NCI-H748 treated with DMSO at 0.1 percent for 48 hours (cell line): ENCODE data around the gene TSC2.
"Not testable (repeated sequence)": the region's sequence is repeated elsewhere in the genome, so short reads cannot be mapped to it uniquely, and the experiment has no call there.

Experiments used
- DNase-seq: peaks from one replicate; lab custom pipeline; 2025; lab: John Stamatoyannopoulos, UW

The TSC2 gene

DNA sequence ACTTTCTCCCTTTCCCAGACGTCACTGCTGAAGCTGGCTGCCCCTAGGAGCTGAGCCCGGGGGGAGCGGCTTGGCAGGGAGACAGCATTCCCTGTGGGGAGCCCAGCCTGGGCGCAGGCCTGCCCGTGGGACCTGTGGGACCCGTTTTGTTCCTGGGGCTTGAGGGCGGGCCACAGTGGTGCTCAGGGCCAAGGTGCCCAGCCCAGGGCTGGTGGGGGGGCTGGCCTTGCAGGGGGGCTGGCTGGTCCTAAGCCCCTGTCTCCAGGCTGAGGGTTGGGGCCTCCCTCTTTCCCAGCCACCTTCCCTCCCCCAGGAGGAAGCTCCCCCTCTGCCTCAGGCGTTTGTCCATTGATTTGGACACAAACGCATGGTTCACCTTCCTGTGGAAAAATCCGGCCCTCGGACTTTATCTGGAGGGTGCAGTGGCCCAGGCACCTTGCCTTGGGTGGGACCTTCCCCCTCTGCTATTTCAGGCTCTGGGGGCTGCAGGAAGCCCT lies 16.7 kb upstream of the TSC2 start:
- DNase-seq: no peak

DNA sequence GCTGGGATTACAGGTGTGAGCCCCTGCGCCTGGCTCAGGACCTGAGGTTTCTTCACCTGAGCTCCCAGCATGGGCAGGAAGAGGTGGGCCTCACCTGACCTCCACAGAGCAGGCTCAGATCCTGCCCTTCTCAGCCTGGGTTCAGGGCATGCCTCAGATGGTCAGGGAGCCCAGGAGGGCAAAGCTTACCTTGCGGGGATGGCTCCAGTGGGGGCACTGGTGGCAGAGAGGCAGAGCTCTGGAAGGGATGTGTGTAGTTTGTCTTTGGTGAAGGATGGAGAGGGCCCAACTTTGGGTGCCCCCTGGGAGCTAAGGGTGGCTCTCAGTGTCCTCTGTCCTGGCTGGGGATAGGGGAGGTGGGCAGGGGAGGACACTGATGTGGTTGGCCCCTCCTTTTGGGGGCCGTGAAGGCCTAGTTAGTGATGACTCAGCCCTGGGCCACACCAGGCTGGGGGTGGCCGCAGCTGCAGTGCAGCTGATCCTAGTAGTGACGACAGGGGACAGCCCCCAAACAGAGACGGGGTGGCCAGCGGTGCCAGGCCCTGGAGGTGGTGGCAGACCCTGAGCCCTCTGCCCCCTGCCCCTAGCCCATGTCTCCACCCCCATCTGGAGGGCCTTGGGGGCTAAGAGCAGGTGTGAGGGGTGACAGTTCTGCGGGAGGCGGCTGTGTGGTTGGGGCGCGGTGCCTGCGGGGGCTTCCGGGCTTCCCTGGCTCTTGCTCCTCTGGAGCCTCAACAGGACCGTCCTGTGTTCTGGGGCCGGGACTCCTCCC lies 15.3 kb upstream of the TSC2 start:
- DNase-seq: no peak

DNA sequence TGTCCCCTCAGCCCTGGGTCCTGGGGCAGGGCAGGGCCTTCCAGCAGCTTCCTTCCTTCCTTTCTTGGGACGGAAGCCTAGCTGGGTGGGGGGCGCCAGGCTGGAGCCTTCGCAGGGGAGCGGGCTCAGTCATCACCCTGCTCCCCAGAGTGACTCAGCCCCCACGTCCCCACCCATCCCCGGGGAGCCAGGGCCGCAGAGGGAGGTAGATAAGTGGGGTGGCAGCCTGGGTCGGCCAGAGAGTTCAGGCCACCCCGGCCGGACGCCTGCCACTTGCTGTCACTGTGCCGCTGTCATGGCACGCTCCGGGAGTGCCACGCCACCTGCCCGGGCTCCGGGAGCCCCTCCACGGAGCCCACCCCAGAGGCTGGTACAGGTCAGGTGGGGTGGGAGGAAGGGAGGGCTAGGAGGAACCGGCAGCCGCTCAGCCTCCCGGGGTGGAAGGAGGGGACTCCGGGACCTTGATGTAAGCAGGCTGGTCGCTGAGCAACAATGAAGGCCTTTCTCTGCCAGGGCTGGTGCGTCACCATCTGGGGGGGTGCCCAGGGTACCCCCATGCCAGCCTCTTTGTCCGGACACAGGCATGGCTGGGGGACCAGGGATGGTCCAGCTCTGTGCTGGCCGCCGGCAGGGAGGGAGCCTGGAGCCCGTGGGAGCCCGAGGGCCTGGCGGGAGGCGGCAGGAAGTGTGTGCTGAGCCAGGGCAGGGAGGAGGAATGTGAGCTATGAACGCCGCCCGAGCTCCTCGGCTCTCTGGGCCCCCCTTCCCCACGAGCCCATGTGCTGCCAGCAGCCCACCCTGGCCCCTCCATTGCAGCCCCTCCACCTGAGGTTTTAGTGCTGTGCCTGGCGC lies 14.5 kb upstream of the TSC2 start:
- DNase-seq: no peak

DNA sequence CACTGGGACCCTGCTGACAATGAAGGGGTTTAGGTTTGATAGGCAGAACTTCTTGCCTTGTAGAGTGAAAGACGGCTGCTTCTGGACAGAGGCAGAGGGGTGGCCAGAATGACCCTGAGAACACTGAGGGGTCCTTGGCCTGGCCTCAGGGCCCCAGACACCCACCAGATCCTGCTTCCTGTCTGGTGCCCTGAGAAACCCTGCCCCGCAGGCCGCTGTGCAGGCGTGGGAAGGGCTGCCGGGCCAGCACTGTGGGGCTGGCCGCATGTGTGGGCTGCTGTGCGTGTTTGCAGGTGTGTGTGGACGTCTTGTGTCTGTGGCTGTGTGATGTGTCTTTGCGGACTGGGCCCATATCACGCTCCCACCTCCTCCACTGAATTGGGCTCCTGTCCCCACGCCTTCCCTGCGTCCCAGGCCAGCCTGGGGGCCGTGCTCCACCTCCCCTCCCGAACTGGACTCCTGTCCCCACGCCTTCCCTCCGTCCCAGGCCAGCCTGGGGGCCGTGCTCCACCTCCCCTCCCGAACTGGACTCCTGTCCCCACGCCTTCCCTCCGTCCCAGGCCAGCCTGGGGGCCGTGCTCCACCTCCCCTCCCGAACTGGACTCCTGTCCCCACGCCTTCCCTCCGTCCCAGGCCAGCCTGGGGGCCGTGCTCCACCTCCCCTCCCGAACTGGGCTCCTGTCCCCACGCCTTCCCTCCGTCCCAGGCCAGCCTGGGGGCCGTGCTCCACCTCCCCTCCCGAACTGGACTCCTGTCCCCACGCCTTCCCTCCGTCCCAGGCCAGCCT lies 13.7 kb upstream of the TSC2 start:
- DNase-seq: not testable (repeated sequence)

DNA sequence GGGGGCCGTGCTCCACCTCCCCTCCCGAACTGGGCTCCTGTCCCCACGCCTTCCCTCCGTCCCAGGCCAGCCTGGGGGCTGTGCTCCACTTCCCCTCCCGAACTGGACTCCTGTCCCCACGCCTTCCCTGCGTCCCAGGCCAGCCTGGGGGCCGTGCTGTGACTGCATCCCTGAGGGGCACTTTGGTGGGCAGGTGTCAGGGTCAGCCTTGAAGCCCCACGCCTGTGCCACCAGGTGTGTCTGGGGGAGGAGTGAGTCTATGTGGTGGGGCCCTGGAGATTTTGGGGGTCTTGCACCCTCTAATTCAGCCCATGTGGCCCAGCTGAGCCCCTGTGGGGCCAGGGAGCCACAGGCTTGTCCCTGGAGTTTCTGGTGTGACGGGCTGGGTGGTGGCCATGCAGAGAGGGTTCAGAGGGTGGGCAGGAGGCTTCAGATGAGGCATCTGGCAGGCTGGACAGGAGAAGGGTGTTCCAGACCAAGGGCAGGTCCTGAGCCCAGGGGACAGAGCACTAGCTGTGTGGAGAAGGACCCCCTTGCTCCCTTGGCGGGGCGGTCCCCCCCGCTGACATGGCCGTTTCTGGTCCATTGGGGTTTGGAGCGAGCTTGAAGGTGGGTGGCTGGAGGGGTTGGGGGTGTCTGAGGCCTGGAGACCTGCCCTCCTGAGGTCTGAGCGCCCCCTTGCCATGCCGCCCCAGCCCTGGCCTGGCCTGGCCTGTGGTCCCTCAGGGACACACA lies 12.9 kb upstream of the TSC2 start:
- no peak for DNase-seq

DNA sequence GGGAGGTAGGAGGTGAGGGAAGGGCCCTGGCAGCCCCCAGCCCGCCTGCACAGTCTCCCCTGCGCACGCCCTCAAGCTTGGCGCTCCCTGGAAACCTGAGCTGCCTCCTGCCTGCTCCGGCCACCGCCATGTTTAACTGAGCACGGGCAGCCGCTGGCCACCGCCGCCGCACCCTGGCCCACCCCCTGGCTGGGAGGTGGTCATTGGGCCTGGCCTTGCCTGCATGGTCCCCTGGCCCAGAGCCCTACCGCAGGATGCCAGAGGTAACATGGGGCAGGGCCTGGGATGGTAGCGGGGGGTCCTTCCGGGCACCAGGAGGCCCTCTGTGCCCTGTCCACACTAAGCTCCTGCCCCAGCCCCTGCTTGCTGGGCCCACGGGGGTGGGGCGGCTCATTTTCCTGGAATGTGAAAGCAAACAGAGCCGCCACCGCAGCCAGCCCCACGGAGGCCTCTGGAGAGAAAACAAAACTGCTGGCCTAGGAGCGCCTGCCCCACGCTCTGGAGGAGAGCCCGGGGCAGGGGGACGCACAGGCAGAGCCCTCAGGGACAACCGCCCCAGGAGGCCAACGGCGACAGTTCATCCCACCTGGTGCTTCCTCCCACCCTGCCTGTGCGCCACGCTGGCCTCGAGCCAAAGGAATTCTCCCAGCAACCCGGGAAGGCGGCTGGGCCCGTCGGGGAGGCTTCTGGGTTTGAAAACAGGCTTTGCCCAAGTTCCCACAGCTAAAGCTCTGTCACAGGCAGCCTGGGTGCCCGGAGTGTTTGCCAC lies 12.2 kb upstream of the TSC2 start:
- DNase-seq: no peak

DNA sequence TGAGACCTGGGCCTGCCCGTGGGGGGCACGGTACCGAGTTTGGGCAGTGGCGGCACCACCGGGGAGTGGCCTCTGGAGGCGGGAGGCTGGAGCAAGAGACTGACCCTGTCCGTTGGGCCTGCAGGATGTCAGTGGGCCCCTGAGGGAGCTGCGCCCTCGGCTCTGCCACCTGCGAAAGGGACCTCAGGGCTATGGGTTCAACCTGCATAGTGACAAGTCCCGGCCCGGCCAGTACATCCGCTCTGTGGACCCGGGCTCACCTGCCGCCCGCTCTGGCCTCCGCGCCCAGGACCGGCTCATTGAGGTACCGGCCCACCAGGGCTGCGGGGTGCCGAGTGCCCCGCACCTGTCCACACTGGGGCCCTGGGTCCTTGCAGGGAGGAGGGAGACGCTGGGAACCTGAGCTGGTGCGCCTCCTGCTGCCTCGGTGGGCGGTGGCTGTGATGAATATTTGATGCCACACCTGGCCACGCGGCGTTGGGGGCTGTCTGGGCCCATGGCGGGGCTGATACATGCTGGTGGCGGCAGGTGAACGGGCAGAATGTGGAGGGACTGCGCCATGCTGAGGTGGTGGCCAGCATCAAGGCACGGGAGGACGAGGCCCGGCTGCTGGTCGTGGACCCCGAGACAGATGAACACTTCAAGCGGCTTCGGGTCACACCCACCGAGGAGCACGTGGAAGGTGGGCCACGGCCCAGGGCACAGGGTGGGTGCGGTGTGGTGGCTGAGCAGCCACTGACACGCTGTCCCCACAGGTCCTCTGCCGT lies 11.4 kb upstream of the TSC2 start:
- no peak for DNase-seq

DNA sequence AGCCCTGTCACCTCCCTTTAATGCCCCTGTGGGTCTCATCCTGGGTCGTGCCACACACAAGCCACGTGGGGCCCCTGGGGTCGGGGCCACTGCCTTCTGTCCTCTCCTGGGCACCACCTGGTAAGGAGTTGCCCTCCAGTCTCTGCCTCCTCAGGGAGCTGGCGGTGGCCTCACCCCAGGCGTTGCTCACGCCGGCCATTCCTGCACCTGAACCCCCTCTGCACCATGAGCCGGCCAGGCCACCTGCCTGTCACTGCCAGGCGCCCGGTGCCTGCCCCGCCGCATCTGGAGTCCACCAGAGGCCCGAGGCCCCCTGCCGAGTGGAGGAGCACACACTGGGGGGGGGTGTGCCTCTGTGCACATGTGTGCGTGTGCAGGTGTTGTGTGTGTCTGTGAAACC lies 10.7 kb upstream of the TSC2 start:
- no peak for DNase-seq

DNA sequence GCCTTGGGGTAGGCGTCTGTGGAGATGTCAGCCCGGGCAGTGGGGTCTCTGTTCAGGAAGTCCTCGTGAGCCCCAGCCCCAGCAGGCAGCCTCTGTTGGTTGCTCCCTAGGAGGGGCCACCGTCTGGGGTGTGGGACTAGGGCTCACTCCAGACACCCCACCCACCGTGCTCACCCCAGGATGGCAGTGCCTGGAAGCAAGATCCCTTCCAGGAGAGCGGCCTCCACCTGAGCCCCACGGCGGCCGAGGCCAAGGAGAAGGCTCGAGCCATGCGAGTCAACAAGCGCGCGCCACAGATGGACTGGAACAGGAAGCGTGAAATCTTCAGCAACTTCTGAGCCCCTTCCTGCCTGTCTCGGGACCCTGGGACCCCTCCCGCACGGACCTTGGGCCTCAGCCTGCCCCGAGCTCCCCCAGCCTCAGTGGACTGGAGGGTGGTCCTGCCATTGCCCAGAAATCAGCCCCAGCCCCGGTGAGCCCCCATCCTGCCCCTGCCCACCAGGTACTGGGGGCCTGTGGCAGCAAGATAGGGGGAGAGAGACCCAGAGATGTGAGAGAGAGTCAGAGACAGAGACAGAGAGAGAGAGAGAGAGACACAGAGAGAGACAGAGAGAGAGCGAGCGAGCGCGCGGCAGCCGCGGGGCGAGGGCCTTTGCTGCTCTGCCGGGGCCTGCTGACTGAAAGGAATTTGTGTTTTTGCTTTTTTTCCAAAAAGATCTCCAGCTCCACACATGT lies 10.0 kb upstream of the TSC2 start:
- no peak for DNase-seq

DNA sequence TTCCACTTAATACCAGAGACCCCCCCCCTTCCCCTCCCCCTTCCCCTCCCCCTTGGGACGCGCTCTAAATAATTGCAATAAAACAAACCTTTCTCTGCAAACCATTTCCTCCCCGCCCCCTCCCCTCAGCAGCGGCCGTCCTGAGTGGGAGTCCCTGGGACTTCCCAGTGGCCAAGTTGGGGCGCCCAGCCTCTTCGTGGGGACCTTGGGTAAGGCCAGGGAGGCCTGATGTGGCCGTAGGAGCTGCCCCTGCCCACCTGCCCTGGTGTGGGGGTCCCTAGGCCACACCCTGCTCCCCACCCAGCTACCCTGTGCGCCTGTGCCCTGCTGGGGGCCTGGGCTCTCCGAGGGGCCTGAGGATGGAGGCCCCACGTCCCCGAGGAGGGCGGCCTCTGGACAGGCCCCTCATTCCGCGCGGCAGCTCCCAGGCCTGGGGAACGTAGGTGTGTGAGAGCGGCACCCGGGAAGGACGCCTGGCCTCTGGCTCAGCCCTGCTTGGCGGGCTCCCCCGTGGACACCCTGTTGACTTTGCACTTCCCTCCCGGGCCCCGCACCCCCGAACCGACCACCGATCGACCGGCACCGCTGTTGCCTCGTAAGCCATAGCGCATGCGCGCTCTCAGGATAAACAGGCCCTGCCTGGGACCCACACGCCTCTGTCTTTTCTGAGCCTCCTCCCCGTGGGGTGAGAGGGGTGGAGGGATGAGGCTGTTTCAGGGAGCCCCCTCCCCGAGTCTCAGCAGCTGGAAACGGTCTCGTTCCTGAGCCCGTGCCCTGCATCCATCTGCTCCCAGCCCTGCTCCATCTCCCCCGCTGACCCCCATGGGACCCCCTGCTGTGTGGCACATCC lies 9.2 kb upstream of the TSC2 start:
- no peak for DNase-seq

DNA sequence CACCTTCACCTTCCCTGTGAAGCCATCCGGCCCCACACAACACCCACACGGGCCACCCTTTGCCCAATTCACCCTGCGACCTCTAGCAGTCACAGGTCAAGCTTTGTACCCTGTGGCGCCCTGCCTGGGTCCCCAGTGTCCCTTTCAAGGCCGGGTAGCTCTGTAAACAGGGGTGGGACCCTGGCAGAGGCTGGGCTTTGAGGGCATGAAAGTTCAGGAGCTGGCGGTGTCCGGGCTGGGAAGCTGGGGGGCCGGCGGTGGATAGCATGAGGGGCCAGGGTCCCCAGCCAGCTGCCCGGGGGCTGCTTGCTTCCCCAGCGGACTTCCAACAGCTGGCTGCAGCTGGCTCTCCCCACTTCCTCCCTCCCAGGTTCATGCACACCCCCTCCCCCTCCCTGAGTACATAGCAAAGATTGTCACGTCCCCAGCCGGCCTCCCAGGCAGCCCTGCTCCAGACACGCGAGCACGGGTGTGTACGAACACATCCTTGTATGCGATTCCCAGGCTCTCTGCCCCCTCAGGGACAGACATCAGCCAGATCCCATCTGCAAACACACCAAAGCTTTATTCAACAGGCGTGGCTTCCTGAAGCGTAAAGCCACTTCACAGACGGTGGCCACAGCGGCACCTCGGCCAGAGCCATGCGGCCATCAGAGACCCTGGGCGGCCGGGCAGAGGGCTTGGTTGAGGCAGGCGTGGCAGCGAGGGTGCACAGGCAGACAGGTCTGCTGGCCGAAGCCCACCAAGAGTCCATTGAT lies 8.3 kb upstream of the TSC2 start:
- DNase-seq: no peak

DNA sequence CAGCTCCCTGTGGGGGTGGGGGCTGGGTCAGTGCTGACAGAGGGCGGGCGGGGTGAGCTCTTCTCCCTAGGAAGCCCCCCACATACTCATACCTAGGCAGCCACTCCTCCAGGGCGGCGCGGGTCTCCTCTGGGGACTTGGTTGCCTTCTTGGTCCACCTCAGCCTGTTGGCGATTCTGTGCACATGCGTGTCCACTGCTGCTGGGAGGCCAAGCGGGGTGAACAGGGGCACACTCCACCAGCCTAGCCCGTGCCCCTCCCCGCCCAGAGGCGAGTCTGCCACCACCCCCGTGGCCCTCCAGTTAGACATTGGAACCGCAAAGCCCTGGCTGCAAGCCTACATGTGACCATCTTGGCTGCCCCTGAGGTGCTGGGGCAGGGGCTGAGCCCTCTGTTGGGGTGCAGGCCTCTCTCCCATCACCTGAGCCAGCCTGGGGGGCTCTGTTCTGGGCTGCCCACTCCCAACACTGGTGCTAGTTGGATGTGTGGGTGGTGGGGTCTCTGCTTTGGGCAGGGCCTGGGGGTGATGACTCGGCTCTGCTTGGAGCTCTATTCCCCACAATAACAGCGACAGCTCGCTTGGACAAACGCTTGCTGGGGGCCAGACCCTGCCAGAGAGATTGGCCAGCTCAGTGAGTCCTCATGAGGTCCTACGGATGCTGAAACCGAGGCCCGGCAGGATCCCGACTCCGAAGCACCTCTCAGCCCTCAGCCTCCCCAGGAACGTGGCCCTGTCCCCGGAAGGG lies 7.6 kb upstream of the TSC2 start:
- DNase-seq: no peak

DNA sequence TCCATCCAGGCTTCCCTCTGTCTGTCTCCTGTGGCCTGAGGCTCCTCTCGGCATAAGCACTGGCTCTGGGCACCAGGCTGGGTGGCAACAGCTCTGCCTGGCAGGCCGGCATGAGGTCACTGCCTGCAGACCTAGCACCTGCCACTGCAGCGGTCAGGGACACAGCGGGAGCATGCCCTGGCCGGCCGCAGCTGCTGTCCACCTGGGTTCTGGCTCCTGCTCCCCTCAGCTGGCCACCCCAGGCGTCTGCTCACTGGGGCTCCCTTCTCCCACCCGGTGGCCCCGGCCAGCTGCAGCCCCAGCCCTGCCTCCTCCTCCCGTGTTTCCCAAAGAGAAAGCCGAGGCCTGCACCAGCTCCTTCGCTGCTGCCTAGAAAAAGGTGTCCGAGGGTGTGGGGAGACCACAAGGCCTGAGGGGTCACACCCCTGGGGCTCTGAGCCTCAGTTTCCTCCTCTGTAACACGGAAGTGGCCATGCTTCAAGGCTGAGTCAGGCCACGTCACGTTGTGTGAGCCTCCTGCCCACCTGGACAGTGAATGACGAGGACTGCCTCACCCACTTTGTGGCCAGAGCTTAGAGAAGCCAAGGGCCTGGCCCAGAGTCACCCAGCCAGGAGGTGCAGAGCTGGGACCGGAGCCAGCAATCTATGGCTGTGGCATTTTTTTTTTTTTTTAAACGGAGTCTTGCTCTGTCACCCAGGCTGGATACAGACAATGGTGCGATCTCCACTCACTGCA lies 6.8 kb upstream of the TSC2 start:
- DNase-seq: no peak

DNA sequence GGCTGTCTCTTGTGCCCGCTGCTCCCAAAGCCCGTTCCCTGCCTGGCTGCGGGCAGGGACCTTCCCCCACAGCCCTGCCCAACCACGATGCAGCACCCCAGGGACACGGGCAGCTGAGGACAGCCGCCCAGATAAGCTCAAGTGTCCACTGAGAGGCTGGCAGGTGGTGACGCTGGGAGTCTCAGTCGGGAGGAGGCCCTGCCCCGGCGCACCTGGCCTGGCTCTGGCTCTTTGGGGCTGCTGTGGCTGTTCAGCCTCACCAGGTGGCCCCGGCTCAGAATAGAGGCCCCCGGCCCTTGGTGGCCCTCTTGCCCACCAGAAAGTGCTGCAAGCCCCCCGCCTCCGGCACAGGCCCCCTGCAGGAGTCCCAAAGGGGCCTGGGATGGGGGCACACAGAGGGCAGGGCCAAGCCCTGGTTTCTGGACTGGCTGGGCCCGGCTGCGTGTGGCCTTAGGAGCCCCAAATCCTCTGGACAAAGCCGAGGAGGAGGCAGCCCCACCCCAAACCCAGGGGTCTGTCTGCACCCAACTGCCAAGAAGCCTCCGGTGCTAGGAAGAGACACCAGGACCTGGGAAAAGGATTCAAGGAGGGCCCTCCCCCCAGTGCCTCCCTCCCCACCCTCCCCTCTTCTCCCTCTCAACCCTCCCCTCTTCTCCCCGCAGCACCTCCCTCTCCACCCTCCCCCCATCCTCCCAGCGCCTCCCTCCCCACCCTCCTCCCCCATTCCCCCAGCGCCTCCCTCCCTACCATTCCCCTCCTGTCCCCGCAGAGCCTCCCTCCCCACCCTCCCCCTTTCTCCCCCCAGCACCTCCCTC lies 5.4 kb upstream of the TSC2 start:
- no peak for DNase-seq

DNA sequence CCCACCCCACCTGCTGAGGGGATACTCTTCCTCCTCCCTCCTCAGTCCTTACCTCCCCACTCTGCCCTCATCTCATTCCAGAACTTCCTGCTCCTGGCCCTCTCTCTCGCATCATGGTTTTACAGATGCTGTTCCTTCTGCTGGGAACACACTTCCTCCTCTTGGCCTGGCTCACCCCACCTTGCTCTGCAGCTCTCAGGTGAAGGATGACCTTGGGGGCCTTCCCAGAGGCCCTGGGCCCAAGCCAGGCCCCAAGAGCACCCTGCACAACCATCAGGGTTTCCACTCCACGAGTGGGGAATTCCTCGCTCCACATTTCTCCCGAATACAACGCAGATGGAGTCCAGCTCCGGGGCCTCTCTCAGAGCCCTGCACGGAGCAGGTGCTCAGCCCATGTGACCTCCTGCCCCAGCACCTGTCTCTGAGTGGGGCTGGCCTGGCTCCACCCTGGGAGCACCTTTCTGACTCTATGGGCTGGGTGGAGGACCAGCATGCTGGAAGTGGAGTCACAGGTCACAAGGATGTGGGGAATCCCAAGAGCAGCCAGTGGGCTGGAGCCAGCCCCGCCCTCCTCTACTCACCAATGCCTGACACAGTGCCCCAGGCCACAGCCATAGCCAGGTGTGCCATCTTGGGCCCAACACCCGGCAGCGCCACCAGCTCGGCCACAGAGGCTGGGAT lies 4.7 kb upstream of the TSC2 start:
- DNase-seq: no peak
